ENCODE measurements around the gene NMNAT3. TPM values are rescaled to one million over a fixed set of nuclear protein-coding genes. Genes with fewer than 3 reads are reported as not detected.

The NMNAT3 gene
- total RNA-seq, 3 donors from 2014 or later, result 6.6 to 17.3 (median 9.2) TPM

DNA sequence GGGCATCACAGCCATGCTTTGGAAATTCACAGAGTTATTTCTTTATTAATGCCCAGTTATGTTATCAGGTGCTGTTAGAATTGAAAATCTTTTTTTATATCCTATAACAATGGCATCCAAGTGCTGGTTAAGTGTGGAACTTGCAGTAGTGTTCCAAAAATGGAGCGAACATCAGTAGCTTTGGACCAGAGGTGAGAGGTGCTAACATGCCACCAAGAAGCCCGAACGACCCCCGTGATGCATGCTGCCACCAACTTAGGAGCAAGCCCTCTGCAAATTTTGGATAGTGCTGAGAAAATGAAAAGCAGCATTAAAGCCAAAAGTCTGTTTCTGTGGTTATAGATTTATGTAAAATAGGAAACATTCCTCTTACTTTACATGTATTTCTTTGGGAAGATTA is 163.0 kb downstream of the NMNAT3 start:
- Histone ChIP-seq H3K27ac (no peak overlapping the region), H3K36me3 (no peaks in the 10 kb centered on the region), H3K4me3 (no peak overlapping the region), H3K4me1 (no peaks in the 10 kb centered on the region), H3K27me3 (no peaks in the 10 kb centered on the region), H3K9me3 (no peaks in the 10 kb centered on the region)
- intact Hi-C loops (cut with DNase I; ENCODE audit: low total_unique reads), result no loop called here
- TF ChIP-seq, protein P1, sequence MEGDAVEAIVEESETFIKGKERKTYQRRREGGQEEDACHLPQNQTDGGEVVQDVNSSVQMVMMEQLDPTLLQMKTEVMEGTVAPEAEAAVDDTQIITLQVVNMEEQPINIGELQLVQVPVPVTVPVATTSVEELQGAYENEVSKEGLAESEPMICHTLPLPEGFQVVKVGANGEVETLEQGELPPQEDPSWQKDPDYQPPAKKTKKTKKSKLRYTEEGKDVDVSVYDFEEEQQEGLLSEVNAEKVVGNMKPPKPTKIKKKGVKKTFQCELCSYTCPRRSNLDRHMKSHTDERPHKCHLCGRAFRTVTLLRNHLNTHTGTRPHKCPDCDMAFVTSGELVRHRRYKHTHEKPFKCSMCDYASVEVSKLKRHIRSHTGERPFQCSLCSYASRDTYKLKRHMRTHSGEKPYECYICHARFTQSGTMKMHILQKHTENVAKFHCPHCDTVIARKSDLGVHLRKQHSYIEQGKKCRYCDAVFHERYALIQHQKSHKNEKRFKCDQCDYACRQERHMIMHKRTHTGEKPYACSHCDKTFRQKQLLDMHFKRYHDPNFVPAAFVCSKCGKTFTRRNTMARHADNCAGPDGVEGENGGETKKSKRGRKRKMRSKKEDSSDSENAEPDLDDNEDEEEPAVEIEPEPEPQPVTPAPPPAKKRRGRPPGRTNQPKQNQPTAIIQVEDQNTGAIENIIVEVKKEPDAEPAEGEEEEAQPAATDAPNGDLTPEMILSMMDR (IDR thresholded peaks at IDR 0.05), result no peak
- TF ChIP-seq POLR2A (IDR thresholded peaks at IDR 0.05) (no peak), POLR2AphosphoS5 (IDR thresholded peaks at IDR 0.05) (no peak)
- DNase-seq (ENCODE audit: low spot score in 2 of 2), result no peak

Other genes starting within 250 kb of the NMNAT3 start
- gene RBP2, start 201.5 kb downstream of the NMNAT3 start, total RNA-seq, result 1 to 10 TPM in 1 of 3 donors, not detected in 2; 1.3 TPM
- 10 to 100 TPM in 2 of 3 donors, under 1 TPM in 1; 0.64 to 20.9 (median 14.7) TPM for gene RBP1, start 138.2 kb downstream of the NMNAT3 start, total RNA-seq

Data from breast epithelium (tissue), 4 donors.